Spleen (tissue), 7 donors: Measurements from ENCODE around the gene CLDN4.

Experiments used
- CTCF ChIP-seq, 11 experiments: fragments of 200-600 bp in 7 of 11; fragments of 450-650 bp in 4 of 11; sonication (generic) in 4 of 11; IDR thresholded peaks in 8 of 11; conservative IDR thresholded peaks in 3 of 11; 1 replicate in 7 of 11; 2 replicates in 4 of 11; pipeline versions ENCODE4 v1.4.0 to v1.8.0; 2016 to 2021; ENCODE audit warnings: antibody characterized with exemption in 11 of 11, inconsistent platforms in 4 of 11, mild to moderate bottlenecking in 1 of 11
- POLR2A ChIP-seq, 3 donors: fragments of 450-650 bp; IDR thresholded peaks; one replicate each; pipeline ENCODE4 v1.5.1; 2017; ENCODE audit warnings: antibody characterized with exemption in 3 of 3, mild to moderate bottlenecking in 1 of 3
- POLR2AphosphoS5 ChIP-seq, 3 donors: sonication (generic); formaldehyde crosslinking; IDR thresholded peaks; one replicate each; pipeline ENCODE4 v1.5.1; 2017; ENCODE audit warnings: antibody characterized with exemption in 3 of 3
- donor health status: DM: no; HTN: no; CAD: no; lungs with moderate emphysema.
- donor health status: DM: no; HTN: no; CAD: no.
- donor health status: DM: no; HTN: no; CAD: no.

GRCh38 chr7:73852500-73852899 is 21.7 kb downstream of the CLDN4 start:
- TF ChIP-seq POLR2A (IDR thresholded peaks at IDR 0.05) (no peak), CTCF (IDR thresholded peaks at IDR 0.05 in 8 of 11, conservative IDR thresholded peaks at IDR 0.05 in 3 of 11) (no peak), POLR2AphosphoS5 (IDR thresholded peaks at IDR 0.05) (no peak)
